CD4-positive, alpha-beta T cell treated with Interferon alpha-2 for 1 hour (primary cell): Measurements from ENCODE around the gene SHB.
"Not testable (repeated sequence)": the region's sequence is repeated elsewhere in the genome, so short reads cannot be mapped to it uniquely, and the experiment has no call there.

Experiments used
- DNase-seq, 2 donors: peaks; one replicate each; pipeline ENCODE4 v3.0.0-alpha.2; 2020 to 2022

SHB gene

GRCh38 chr9:37914154-37914551, 154.9 kb downstream of the SHB start:
- DNase-seq, result no peak

DNA sequence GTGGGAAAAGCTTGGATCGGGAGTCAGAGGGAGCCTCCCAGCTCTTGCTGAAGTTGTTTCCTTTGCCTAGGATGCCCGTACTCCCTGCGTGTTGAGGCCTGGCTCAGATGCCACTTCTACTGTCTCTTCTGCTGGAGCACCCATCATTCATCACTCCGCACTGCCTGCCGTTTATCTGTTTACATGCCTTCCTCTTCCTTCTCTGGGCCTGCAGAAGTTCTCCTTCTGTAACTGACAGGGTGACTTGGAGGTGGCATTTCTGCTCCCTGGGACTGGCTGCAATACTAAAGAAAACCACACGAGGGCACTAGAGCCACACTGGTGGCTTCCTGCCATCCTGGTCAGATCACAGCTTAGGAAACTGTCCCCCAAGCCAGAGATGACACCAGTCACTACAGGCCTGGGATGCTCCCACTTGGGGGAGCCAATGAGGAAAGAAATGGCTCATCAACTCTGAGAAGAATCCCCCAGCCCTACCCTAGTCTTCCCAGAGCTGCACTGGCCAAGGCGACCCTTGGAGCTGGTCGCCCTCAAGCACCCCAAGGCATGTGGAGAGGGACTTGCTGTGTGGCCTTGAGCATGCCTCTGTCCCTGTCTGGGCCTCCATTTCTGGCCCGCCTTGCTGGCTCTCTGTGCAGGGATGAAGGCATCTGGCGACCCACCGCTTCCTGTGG, 155.4 kb downstream of the SHB start:
- DNase-seq, result peak; percentile 79 to 83

- DNase-seq, result no peak
Measured at GRCh38 chr9:37911271-37911681, 157.8 kb downstream of the SHB start.

DNA sequence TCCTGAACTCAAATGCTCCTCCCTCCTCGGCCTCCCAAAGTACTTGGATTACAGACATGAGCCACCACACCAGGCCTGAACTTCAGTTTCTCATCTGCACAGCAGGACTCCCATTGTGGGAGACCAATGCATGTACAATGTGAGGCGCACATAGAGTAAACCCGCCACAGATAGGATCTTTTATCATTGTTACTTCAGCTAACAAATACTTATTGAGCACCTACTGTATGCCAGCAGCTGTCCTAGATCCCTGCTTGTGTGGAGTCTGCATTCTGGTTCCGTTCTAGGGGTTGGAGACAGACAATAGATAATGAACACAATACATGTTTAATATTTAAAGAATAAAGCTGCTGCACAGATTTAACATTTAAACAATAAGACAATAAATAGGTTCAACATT, 158.8 kb downstream of the SHB start:
- DNase-seq, result no peak

DNA sequence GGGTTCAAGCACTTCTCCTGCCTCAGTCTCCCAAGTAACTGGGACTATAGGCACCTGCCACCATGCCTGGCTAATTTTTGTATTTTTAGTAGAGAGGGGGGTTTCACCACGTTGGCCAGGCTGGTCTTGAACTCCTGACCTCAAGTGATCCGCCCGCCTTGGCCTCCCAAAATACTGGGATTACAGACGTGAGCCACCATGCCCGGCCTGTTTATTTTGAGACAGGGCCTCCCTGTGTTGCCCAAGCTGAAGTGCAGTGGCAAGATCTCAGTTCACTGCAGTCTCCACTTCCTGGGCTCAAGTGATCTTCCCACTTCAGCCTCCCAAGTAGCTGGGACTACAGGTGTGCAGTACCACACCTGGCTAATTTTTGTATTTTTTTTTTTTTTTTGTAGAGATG, 159.2 kb downstream of the SHB start:
- not testable (repeated sequence) for DNase-seq

DNA sequence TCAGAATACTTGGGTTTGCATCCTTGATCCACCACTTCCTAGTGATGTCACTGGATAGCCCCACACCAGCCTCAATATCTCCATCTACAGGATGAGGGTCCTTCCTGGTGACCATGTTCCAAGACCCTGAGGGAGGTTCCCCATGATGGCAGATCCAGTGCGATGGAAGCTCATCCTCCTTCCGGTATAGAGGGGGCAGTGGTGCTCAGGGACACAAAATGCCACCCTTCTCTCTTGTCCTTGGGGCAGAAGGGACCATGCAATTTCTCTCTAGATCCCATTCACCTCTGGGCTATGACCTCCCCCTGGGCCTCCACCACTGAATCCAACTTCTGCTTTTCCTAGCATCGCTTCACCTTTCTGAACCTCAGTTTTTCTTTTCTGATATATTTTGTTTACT, 159.7 kb downstream of the SHB start:
- DNase-seq, result no peak

DNA sequence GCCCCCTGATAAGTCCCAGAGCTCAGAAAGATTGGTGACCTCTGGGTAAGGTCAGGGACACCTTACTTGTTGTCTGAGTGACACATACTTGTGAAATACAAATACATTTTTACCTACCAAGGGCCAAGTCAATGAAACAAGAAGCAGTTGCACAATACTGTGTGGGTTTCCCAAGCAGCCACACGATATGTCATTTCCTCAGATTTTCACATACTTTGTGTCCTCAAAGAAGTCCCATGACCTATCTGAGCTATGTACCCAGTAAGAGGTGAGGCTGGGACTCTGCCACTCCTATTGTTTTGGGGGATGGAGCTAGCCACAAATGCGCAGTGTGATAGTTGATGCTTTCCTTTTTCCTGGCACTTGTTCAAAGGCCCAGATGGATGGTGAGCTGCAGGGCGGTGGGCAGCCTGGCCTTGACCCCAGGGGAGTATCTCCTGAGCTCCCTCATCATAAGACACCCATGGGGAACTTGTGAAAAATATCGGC, 160.3 kb downstream of the SHB start:
- DNase-seq, result peak in 1 of 2 donors; percentile 59

- no peak for DNase-seq
Measured at GRCh38 chr9:37908283-37908682, 160.7 kb downstream of the SHB start.

DNA sequence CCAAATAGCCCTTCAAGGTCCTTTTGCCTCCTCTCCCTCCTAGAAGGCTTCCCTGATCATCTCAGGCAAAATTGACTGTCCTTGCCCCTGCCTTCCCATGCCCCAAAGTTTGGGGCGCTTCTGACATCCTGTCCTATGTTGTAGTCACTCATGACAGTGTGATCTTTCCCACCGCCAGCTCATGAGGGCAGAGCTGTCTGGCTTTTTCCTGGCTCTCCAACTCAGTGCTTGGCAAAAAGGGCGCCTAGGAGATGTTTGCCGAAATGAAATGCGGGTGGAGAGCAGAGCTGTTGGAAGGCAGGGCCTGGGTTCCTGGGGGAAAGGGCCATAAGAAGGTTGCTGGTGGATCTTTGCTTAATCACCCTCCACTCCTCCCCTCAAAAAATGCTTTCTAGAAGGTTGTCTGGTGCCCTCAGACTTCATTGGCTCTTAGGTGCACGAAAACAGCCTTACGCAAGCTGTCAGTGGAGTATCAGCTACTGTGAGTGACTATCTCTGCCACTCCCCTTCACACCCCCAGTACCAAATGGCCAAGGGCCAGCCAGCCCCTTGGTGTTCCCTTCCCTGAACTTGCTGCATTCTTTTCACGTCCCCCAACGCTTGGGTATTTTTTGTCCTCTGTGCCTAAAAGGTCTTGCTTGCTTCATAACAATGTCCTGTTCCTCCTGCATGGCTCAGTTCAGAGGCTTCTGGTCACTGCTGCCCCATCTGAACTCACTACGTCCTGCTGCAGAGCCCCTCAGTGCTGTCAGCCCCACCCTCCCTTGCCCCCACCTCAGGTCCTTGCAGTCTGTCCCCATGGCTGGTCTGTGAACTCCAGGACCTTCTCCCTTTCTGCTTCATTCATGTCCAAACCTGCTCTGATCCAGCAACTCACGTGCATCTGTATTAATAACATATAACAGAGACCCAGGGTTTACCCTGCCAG, 162.5 kb downstream of the SHB start:
- no peak for DNase-seq

GRCh38 chr9:37905776-37906175, 163.3 kb downstream of the SHB start:
- DNase-seq, result no peak

GRCh38 chr9:37905131-37905505, 163.9 kb downstream of the SHB start:
- no peak for DNase-seq

DNA sequence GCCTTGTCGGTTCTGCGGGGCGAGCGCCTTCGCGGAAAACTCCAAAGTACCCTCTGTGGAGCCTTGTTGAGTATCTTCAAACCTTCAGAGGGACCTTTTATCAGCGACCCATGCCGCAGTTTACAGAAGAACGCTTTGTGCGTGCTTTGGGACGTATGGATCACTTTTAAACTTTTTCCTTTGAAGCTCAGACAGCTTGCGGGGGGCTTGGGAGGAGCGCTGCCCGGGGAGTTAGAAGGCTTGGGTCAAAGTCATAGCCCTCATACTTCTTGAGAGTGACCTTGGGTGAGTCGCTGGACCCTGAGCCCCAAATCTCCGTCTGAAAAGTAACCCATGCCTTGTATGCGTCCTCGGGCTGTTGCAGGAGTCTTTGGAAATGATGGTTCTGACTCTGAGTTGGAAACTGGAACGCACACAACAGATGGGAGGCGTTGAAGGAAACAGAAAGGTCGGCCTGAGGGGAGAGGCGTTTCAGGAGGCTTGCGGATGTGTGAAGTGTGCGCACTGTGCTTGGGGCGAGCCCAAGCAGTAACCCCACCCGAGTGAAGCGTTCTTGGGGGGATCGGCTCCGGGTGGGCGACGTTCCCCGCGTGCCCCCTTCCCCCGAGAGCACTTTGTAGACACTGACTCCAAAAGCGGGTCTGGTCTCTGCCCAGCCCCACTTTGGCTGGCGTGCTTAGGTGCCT, 164.4 kb downstream of the SHB start:
- DNase-seq, result no peak

- DNase-seq, result peak; percentile 93 to 97
Measured at GRCh38 chr9:37903647-37904444, 165.2 kb downstream of the SHB start, which contains the start of gene SLC25A51. TSS of gene SLC25A51 (minus strand) at chr9:37904127. CDS start at chr9:37888550, 15,577 bp downstream.

GRCh38 chr9:37902796-37903646, 166.0 kb downstream of the SHB start:
- DNase-seq, result no peak

- no peak for DNase-seq
Measured at GRCh38 chr9:37902131-37902530, 166.9 kb downstream of the SHB start.

GRCh38 chr9:37899041-37899440, 170.0 kb downstream of the SHB start:
- DNase-seq, result no peak

GRCh38 chr9:37897665-37898064, 171.4 kb downstream of the SHB start:
- DNase-seq, result no peak

DNA sequence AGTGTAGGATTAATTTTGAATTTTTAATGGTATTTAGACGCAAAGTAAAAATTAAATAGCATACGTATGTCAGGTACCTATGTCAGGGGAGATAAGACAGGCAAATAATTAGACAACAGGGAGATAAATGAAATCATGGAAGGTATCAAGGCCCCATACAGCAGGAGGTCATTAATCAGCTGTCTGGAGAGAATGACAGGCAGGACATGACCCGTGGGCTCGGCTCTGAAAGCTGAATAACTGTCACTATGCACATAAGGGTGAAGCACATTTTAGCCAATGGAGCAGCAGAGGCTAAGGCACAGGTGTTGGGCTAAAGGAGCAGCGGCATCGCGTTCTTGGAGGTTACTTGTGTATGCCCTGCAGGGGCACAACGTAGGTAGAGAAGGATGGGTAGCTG, 177.0 kb downstream of the SHB start:
- no peak for DNase-seq

DNA sequence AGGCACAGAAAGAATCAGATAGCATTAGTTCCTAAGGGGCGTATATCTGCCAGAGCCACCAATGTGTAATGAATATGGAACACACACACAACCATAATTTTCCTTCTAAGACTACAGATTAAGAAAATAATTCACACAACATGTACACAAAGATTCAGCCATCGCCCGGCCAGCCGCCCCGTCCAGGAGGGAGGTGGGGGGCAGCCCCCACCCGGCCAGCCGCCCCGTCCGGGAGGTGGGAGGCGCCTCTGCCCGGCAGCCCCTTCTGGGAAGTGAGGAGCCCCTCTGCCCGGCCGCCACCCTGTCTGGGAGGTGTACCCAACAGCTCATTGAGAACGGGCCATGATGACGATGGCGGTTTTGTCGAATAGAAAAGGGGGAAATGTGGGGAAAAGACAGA, 178.0 kb downstream of the SHB start:
- DNase-seq, result not testable (repeated sequence)

DNA sequence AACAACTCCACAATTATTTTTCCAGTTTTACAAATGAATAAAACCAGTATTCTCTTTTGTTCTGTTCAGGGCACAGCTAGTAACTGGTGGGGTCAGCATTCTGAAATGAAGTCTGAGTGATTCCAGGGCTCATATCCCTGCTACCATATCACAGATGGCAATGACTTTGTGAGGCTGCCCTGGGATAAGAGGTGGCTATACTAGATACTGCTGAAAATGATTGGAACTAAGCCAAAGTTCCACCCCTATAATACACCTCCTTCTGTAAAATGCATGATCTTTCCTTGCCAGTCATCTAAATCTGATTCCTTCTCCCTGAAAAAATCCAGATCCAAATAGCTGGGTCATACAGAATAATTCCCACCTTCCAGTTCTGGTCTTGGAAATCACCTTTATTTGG, 179.5 kb downstream of the SHB start:
- no peak for DNase-seq

DNA sequence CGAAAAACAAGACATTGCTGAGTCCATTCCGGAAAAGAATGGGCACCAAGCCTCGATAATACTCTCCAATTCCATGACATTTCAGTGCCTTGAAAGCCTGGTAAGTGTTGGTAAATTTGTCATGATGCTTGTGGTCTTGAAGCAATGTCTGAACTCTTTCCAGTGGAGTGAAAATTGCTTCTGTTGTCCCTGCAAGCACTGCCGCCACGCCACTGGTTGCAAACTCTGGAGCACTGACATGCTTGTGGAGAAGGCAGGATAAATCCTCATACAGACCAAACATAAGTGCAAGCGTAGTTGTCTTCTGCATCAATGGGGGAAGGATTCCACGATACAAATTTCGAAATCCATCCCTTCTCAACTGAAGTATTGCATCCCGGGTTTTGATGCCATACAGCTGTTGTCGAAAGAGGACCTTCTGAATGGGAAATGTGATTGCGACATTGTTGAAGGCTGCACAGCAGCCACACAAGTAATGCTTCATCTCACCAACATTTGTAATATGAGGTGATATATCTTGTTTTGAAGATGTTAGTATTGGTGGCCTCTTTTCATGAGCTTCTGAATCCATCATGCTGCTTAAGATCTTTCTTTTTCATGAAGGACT, 180.9 kb downstream of the SHB start:
- not testable (repeated sequence) for DNase-seq
